Fibroblast of pulmonary artery (primary cell): ENCODE data around the gene MUC3A.
"Not testable (repeated sequence)": the region's sequence is repeated elsewhere in the genome, so short reads cannot be mapped to it uniquely, and the experiment has no call there.

Experiments used
- DNase-seq: peaks from one replicate; pipeline ENCODE4 v3.0.0-alpha.2; 2010; ENCODE audit warnings: low read depth
- H3K4me3 ChIP-seq: replicated peaks from 2 replicates; pipeline ENCODE4 v1.5.1; 2011; ENCODE audit warnings: low read depth, mild to moderate bottlenecking, control low read depth, low read length, moderate library complexity
- TF ChIP-seq, protein P1 (sequence below): IDR thresholded peaks from 2 replicates; pipeline ENCODE4 v1.5.1; 2011; ENCODE audit warnings: mild to moderate bottlenecking, control low read depth, low read length, inconsistent platforms; ENCODE audit errors: missing control alignments

Gene MUC3A

DNA sequence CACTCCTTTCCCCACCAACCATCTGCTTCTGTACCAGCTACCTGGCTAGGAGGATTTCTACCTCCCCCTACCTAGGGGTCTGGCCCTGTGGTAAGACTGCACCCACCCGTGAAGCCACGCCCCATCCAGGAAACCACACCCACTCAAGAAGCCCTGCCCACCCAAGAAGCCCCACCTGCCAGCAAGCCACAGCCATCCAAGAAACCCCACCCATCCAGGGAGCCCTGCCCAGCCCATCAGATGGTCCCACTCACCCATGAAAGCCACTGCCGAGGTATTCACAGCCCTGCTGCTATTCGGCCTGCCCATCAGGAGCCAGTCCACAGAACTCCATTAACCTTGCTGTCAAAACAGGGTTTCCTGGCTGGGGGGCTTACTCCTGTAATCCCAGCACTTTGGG lies 15.6 kb upstream of the MUC3A start:
- no peak overlapping the region for H3K4me3 ChIP-seq
- TF ChIP-seq, protein P1, sequence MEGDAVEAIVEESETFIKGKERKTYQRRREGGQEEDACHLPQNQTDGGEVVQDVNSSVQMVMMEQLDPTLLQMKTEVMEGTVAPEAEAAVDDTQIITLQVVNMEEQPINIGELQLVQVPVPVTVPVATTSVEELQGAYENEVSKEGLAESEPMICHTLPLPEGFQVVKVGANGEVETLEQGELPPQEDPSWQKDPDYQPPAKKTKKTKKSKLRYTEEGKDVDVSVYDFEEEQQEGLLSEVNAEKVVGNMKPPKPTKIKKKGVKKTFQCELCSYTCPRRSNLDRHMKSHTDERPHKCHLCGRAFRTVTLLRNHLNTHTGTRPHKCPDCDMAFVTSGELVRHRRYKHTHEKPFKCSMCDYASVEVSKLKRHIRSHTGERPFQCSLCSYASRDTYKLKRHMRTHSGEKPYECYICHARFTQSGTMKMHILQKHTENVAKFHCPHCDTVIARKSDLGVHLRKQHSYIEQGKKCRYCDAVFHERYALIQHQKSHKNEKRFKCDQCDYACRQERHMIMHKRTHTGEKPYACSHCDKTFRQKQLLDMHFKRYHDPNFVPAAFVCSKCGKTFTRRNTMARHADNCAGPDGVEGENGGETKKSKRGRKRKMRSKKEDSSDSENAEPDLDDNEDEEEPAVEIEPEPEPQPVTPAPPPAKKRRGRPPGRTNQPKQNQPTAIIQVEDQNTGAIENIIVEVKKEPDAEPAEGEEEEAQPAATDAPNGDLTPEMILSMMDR, result no peak
- DNase-seq, result no peak

DNA sequence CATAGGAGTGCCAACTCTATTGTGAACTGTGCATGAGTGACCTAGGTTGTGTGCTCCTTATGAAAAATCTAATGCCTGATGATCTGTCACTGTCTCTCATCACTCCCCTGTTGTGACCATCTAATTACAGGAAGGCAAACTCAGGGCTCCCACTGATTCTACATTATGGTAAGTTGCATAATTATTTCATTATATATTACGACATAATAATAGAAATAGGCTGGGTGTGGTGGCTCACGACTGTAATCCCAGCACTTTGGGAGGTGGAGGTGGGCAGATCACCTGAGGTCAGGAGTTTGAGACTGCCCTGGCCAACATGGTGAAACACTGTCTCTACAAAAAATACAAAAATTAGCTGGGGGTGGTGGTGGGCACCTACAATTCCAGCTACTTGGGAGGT lies 14.0 kb upstream of the MUC3A start:
- DNase-seq, result not testable (repeated sequence)

DNA sequence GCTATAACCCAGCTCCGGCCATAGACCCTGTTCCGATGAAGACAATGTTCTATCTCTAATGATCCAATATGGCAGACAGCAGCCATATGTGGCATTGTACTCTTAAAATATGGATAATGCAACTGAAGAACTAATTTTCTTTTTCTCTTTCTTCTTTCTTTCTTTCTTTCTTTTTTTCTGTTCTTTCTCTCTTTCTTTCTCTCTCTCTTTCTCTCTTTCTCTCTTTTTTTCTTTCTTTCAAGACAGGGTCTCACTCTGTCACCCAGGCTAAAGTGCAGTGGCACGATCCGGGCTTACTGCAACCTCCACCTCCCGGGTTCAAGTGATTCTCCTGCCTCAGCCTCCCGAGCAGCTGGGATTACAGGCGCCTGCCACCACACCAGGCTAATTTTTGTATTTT lies 13.2 kb upstream of the MUC3A start:
- not testable (repeated sequence) for DNase-seq, H3K4me3 ChIP-seq

More for the DNA sequence above, 14.0 kb upstream of the MUC3A start:
- not testable (repeated sequence) for H3K4me3 ChIP-seq

DNA sequence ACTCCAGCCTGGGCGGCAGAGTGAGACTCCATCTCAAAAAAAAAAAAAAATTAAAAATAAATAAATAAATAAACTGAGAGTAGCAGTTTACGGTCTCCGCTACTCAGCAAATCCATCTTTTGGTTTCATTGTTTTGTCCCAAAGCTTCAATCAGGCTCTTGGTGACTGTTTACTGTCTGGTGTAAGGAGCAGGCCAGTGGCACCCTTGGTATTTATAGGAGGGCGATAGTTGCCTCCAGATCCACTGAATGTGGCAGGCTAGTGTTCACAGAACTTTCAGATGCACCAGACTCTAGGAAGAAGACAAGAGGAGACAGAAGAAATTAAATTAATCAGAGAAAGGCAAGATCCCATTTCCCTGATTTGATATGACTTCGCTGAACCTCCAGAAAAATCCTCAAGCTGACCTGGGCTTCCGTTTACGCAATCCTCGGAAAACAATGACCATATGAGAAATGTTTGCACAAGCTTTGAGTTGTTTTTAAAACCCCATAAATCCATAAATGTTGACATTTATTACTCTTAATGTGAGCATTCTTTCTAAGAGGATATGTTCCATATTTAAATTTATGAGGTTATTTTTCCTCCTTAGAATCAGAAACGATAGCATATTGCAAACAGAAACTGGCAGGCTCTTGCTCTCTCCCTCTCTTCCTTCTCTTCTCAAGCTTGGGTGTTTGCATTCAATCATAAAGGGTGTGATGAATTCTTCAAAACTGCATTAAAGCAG lies 7.1 kb upstream of the MUC3A start:
- DNase-seq, result no peak
- TF ChIP-seq, protein P1, result no peak
- no peak overlapping the region for H3K4me3 ChIP-seq

DNA sequence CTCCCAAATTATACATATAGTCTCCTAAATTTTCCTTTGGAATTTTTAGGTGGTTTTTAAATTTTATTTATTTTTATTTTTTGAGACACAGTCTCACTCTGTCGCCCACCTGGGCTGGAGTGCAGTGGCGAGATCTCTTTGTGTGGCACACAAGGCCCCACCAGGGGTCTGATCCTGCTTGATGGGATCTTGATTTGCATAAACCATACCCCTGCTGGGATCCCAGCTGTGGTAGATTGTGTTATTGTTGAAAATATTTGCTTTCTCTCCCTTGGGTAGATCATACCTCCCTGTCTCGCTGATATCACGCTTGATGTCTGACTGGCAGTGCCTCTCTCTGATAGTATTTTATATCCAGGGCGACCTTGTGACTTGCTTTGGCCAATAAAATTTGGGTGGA lies 5.6 kb upstream of the MUC3A start:
- TF ChIP-seq, protein P1, result no peak
- no peak for DNase-seq
- H3K4me3 ChIP-seq, result no peak overlapping the region

DNA sequence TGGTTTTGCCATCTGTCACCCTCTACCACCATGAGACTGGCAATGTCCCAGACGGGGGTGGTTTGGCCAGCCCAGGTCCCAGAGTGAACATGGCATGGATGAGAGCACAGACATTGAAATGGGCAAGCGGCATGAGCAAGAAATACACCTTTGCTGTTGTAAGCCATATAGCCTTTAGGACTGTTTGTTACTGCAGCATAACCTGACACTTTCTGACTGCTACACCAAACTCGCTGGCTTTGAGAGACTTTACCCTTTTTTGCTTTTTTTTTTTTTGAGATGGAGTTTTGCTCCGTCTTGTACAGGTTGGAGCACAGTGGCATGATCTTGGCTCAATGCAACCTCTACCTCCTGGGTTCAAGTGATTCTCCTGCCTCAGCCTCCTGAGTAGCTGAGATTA lies 5.2 kb upstream of the MUC3A start:
- no peak for DNase-seq
- no peak overlapping the region for H3K4me3 ChIP-seq
- TF ChIP-seq, protein P1, result no peak

DNA sequence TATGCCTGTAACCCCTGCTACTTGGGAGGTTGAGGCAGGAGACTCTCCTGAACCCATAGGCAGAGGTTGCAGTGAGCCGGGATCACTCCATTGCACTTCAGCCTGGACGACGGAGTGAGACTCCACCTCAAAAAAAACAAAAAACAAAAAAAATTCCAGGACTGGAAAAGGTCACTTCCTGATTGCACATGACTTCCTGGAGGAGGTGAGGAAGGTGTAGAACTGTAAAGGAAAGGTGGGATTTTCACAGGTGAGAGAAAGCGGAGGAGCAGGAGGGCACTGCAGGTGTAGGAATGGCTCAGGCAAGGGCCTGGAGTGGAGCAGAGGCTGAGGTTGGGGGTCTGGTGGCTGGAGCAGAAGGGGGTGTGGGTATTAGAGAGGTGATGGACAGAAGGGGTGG lies 3.2 kb upstream of the MUC3A start:
- TF ChIP-seq, protein P1, result no peak
- DNase-seq, result no peak
- no peak overlapping the region for H3K4me3 ChIP-seq

DNA sequence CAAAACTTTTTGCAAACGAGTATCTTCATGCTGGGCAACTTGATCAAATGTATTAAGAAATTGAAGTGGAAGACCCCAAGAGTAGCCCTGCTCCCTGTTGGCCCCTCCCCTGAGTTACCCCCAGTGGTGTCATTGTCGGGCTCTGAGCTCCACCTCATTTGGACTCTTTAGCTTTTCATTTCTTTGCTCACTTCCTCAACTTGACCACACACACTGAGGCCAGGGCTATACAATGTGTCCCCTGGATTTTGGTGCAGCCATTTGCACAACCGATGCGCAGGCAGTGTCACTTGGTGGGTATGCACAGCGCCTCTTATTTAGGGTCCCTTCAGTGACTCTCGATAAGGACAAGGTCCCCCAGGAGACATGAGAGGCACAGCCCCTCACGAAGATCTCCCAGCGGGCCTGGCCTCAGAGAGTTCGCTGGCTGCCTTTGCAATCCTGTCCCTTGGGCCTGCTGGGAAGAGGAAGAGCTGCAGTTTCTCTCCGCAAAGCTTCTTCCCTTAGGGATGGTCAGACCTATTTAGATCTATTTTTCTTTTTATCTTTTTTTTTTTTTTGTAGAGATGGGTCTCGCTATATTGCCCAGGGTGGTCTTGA lies 2.5 kb upstream of the MUC3A start:
- no peak for DNase-seq
- TF ChIP-seq, protein P1, result no peak
- no peak overlapping the region for H3K4me3 ChIP-seq
